HG02610 (cell line): ENCODE data around the gene PIK3R3.

Experiments
- ATAC-seq: cut with Tn5 transposase; IDR thresholded peaks from one replicate; pipeline ENCODE4 v1.9.1; 2021; ENCODE audit warnings: mild to moderate bottlenecking, moderate library complexity; ENCODE audit not compliant: unreplicated experiment

The PIK3R3 gene

GRCh38 chr1:46158312-46159281 lies 26.2 kb upstream of the PIK3R3 start:
- no peak for ATAC-seq

- no peak for ATAC-seq
These were observed 25.5 kb upstream of the PIK3R3 start for GRCh38 chr1:46157916-46158311.

- ATAC-seq: no peak
These were observed 21.3 kb upstream of the PIK3R3 start for GRCh38 chr1:46153732-46154131.

- no peak for ATAC-seq
These were observed 20.8 kb upstream of the PIK3R3 start for GRCh38 chr1:46153228-46153627.

- ATAC-seq: no peak
These were observed 19.6 kb upstream of the PIK3R3 start for GRCh38 chr1:46152016-46152415.

GRCh38 chr1:46150085-46150484 lies 17.7 kb upstream of the PIK3R3 start:
- ATAC-seq: no peak

GRCh38 chr1:46148318-46148717 lies 15.9 kb upstream of the PIK3R3 start:
- ATAC-seq: no peak

GRCh38 chr1:46137916-46138315 lies 5.5 kb upstream of the PIK3R3 start:
- no peak for ATAC-seq

- ATAC-seq: no peak
These were observed 4.3 kb upstream of the PIK3R3 start for GRCh38 chr1:46136711-46137110.

- ATAC-seq: peak; percentile 22
These were observed 2.4 kb upstream of the PIK3R3 start for GRCh38 chr1:46134660-46135331.

GRCh38 chr1:46133781-46134350 lies 1.4 kb upstream of the PIK3R3 start:
- ATAC-seq: no peak

- ATAC-seq: peak; percentile 45
These were observed 791 bp upstream of the PIK3R3 start for GRCh38 chr1:46133181-46133658.

- no peak for ATAC-seq
These were observed 509 bp downstream of the PIK3R3 start for GRCh38 chr1:46131712-46132528.

- no peak for ATAC-seq
These were observed 1.3 kb downstream of the PIK3R3 start for GRCh38 chr1:46131093-46131492.

GRCh38 chr1:46130606-46131005 lies 1.8 kb downstream of the PIK3R3 start:
- no peak for ATAC-seq

GRCh38 chr1:46130121-46130520 lies 2.3 kb downstream of the PIK3R3 start:
- no peak for ATAC-seq

GRCh38 chr1:46128344-46128743 lies 4.1 kb downstream of the PIK3R3 start:
- ATAC-seq: no peak

GRCh38 chr1:46118856-46119255 lies 13.6 kb downstream of the PIK3R3 start:
- no peak for ATAC-seq

- no peak for ATAC-seq
These were observed 14.5 kb downstream of the PIK3R3 start for GRCh38 chr1:46117810-46118494.

- ATAC-seq: no peak
These were observed 17.4 kb downstream of the PIK3R3 start for GRCh38 chr1:46114925-46115603.
